ENCODE measurements around the gene FAM120B. TPM values are rescaled to one million over a fixed set of nuclear protein-coding genes. Genes with fewer than 3 reads are reported as not detected.

The FAM120B gene
- total RNA-seq, 3 donors from 2014 or later (not counting 1 experiment from before 2014, with no cell fraction given) = 37.8 to 55.6 (median 39.9) TPM

DNA sequence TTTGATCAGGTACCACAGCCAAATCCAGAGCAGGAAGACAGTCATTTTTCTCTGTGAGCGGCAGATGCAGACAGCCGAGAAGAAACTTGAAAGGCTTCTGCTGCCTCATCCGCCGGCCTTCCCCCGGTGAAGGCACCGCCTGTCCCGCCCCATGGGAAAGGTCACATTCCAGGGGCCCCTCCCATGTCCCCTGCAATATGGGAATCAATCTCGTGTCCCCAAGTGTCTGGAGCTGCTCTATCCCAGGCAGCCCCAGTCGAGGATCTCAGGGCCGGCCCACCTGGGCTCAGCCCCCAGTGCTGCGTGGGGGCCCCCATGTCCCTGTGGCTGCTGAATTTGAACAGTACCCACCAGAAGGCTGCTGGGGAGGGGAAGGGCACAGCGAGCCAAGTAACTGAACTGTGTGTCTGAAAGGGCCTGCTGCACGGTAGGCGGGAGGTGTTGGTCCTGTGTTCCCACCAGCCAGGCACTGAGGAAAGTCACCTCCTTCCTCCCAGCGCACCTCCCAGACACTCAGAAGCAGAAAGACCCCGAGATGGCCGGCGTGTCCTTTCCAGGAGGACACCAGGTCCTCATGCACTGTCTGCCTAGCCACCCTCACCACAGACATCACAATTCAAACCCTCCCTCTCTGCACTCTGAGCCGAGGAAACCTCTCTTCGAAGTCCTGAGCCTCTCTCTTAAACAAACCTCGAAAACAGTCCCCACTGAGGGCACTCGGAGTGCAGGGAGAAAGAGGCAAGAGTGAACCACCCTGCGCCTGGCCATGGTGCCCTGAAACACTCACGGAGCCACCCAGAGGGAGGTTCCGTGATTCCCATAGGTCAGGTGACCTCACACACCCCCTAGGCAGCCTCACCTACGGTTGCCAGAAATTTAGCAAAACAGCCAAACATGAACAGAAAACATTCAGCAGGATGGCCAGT, 147.3 kb downstream of the FAM120B start:
- no peak overlapping the region for H3K4me3 ChIP-seq (ENCODE audit: low read length)
- no peaks in the 10 kb centered on the region for H3K36me3 ChIP-seq (ENCODE audit: control insufficient read depth, insufficient read depth, low read length)
- DNase-seq (no peak), ATAC-seq (peak in 2 of 3 donors; percentile 48 to 72)
- H3K9me3 ChIP-seq (ENCODE audit: control insufficient read depth, insufficient read depth, low read length) = no peaks in the 10 kb centered on the region
- Mint-ChIP-seq H3K27ac (peak overlapping the region; percentile 12 to 78), H3K4me1 (peaks cover 36 to 50% of the 10 kb centered on the region in 2 donors), H3K4me3 (peak overlapping the region; percentile 11), H3K36me3 (no peaks in the 10 kb centered on the region), H3K9me3 (peaks cover 4 to 5% of the 10 kb centered on the region in 2 donors), H3K27me3 (ENCODE audit: low read depth in 2 of 2) (no peaks in the 10 kb centered on the region)
- WGBS (ENCODE audit: insufficient coverage) = 70% methylated on average over 26 of the region's 26 CpGs
- intact Hi-C loops (cut with micrococcal nuclease) = no loop called here
- H3K4me1 ChIP-seq (ENCODE audit: control insufficient read depth, insufficient read depth, low read length) = peaks cover 60% of the 10 kb centered on the region
- peak overlapping the region; percentile 57 for H3K27ac ChIP-seq (ENCODE audit: low read length)
- TF ChIP-seq, protein P1, sequence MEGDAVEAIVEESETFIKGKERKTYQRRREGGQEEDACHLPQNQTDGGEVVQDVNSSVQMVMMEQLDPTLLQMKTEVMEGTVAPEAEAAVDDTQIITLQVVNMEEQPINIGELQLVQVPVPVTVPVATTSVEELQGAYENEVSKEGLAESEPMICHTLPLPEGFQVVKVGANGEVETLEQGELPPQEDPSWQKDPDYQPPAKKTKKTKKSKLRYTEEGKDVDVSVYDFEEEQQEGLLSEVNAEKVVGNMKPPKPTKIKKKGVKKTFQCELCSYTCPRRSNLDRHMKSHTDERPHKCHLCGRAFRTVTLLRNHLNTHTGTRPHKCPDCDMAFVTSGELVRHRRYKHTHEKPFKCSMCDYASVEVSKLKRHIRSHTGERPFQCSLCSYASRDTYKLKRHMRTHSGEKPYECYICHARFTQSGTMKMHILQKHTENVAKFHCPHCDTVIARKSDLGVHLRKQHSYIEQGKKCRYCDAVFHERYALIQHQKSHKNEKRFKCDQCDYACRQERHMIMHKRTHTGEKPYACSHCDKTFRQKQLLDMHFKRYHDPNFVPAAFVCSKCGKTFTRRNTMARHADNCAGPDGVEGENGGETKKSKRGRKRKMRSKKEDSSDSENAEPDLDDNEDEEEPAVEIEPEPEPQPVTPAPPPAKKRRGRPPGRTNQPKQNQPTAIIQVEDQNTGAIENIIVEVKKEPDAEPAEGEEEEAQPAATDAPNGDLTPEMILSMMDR (IDR thresholded peaks at IDR 0.05) = no peak
- no peaks in the 10 kb centered on the region for H3K27me3 ChIP-seq (ENCODE audit: control insufficient read depth, insufficient read depth, low read length)

DNA sequence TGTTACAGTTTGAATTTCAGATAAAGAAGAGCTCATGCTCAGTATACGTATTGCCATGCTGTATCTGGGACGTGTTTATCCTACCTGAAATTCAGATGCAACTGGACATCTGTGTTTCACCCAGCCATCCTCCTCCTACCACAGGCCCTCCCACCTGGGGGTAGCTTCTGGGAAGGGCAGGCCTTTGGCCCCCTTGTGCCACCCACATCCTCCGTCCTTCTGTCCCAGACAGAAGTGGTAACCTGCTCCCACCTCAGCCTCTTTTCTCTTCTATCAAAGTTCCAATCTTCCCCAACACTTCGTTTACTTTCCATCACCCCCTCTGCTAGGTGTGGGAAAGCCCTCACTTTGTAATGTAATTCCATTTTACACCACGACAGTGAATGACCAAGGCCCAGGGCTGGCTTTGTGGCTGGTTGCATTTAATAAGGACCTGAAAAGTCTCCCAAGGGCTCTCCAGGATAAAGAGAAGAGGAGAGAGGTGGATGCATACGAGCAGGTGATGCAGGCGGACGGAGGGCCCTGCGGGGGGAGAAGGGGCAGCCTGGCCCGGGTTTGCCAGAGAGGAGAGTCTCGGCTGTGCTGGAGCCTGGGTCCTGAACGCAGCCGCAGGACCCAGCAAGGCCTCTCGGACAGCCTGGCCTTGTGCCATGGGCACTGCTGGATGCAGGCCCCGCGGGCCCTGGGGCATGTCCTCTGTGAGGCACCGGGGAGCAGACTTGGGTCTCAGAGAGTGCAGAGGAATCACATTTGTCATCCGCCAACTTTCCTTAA, 148.1 kb downstream of the FAM120B start:
- Histone ChIP-seq H3K4me1 (ENCODE audit: control insufficient read depth, insufficient read depth, low read length) (peaks cover 66% of the 10 kb centered on the region), H3K27me3 (ENCODE audit: control insufficient read depth, insufficient read depth, low read length) (no peaks in the 10 kb centered on the region), H3K9me3 (ENCODE audit: control insufficient read depth, insufficient read depth, low read length) (no peaks in the 10 kb centered on the region), H3K36me3 (ENCODE audit: control insufficient read depth, insufficient read depth, low read length) (no peaks in the 10 kb centered on the region), H3K4me3 (ENCODE audit: low read length) (no peak overlapping the region), H3K27ac (ENCODE audit: low read length) (peak overlapping the region; percentile 57)
- DNase-seq = no peak
- TF ChIP-seq, protein P1 (IDR thresholded peaks at IDR 0.05) = no peak
- Mint-ChIP-seq H3K36me3 (no peaks in the 10 kb centered on the region), H3K27me3 (ENCODE audit: low read depth in 2 of 2) (no peaks in the 10 kb centered on the region), H3K4me1 (peaks cover 32 to 47% of the 10 kb centered on the region in 2 donors), H3K4me3 (peak overlapping the region; percentile 45), H3K9me3 (peaks cover 4 to 5% of the 10 kb centered on the region in 2 donors), H3K27ac (peak overlapping the region; percentile 12 to 78)
- 83% methylated on average over 18 of the region's 18 CpGs for WGBS (ENCODE audit: insufficient coverage)
- intact Hi-C loops (cut with micrococcal nuclease) = no loop called here
- ATAC-seq = no peak

DNA sequence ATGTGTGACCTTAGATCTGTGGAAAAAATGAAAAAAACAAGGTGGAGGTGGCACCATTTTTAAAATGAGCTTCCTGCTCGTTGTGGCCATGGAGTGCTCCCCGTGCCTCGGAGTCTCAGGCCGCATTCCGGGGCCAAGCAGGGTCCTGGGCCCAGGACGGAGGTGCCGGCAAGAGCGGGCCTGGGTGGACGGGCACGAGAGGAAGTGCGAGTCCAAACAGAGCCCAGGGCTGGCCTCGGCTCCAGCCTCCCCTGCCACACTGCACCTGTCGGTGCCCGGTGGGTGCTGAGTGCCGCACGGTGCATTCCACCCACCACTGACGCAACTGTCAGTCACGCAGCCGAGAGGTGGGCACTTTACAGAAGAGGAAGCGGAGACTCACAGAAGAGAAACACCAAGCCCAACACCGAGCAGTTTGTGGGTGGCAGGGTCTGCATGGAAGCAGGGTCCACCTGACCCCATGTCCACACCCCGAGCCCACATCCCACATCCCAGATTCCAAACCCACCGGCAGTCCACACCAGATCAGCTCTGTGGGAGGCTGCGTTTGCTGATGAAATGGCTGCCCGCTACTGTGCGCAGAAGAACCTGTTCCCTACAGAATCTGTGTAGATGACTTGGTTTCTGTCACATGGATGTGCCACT, 148.9 kb downstream of the FAM120B start:
- Mint-ChIP-seq H3K4me1 (peaks cover 38 to 53% of the 10 kb centered on the region in 2 donors), H3K27me3 (ENCODE audit: low read depth in 2 of 2) (no peaks in the 10 kb centered on the region), H3K36me3 (no peaks in the 10 kb centered on the region), H3K9me3 (peaks cover 4 to 5% of the 10 kb centered on the region in 2 donors), H3K4me3 (no peak overlapping the region), H3K27ac (peak overlapping the region in 1 of 2 donors; percentile 65)
- Histone ChIP-seq H3K27ac (ENCODE audit: low read length) (no peak overlapping the region), H3K9me3 (ENCODE audit: control insufficient read depth, insufficient read depth, low read length) (no peaks in the 10 kb centered on the region), H3K27me3 (ENCODE audit: control insufficient read depth, insufficient read depth, low read length) (no peaks in the 10 kb centered on the region), H3K36me3 (ENCODE audit: control insufficient read depth, insufficient read depth, low read length) (no peaks in the 10 kb centered on the region), H3K4me3 (ENCODE audit: low read length) (no peak overlapping the region), H3K4me1 (ENCODE audit: control insufficient read depth, insufficient read depth, low read length) (peaks cover 73% of the 10 kb centered on the region)
- intact Hi-C loops (cut with micrococcal nuclease) = no loop called here
- TF ChIP-seq, protein P1 (IDR thresholded peaks at IDR 0.05) = no peak
- ATAC-seq = no peak
- DNase-seq = no peak
- WGBS (ENCODE audit: insufficient coverage) = 92% methylated on average over 26 of the region's 26 CpGs

All from natural killer cell (primary cell).